NCI-H524 treated with DMSO at 0.1 percent for 48 hours (cell line): Measurements from ENCODE around the gene KLC3.

ENCODE experiments used
- DNase-seq: peaks from one replicate; lab custom pipeline; 2025; lab: John Stamatoyannopoulos, UW

KLC3 gene

GRCh38 chr19:45376045-45376724 is 35.6 kb downstream of the KLC3 start:
- no peak for DNase-seq

GRCh38 chr19:45380107-45380506 is 39.6 kb downstream of the KLC3 start:
- no peak for DNase-seq

- no peak for DNase-seq
Observed at GRCh38 chr19:45382426-45382825, 41.9 kb downstream of the KLC3 start.

- no peak for DNase-seq
Observed at GRCh38 chr19:45385392-45386221, 45.1 kb downstream of the KLC3 start.

GRCh38 chr19:45391346-45391745 is 50.8 kb downstream of the KLC3 start:
- DNase-seq = no peak

GRCh38 chr19:45391871-45392665 is 51.5 kb downstream of the KLC3 start:
- DNase-seq = no peak

- no peak for DNase-seq
Observed at GRCh38 chr19:45395821-45396617, 55.5 kb downstream of the KLC3 start.

- DNase-seq = no peak
Observed at GRCh38 chr19:45400192-45400591, 59.6 kb downstream of the KLC3 start.
